ENCODE data around the gene SRSF2.
A peak's percentile ranks its signal among the peaks of the same experiment; 100 is the strongest.
"Not testable (repeated sequence)": the region's sequence is repeated elsewhere in the genome, so short reads cannot be mapped to it uniquely, and the experiment has no call there.

Gene SRSF2

GRCh38 chr17:76736349-76737081, 616 bp downstream of the SRSF2 start:
- DNase-seq (ENCODE audit: insufficient read length) (peak; percentile 39), FAIRE-seq (peak; percentile 78)
- TF ChIP-seq TAF1 (IDR thresholded peaks at IDR 0.05; ENCODE audit: borderline replicate concordance, low read depth, low read length) (peak; percentile 77), POLR2AphosphoS5 (IDR thresholded peaks at IDR 0.05; ENCODE audit: low read depth, low read length) (no peak; the same call in 1 of the 2 replicates), POLR2A (IDR thresholded peaks at IDR 0.05; ENCODE audit: low read depth, low read length) (no peak; the same call in 1 of the 2 replicates)

GRCh38 chr17:76735586-76736348, 1.4 kb downstream of the SRSF2 start:
- DNase-seq (ENCODE audit: insufficient read length), result no peak
- FAIRE-seq, result no peak
- TF ChIP-seq TAF1 (IDR thresholded peaks at IDR 0.05; ENCODE audit: borderline replicate concordance, low read depth, low read length) (no peak), POLR2A (IDR thresholded peaks at IDR 0.05; ENCODE audit: low read depth, low read length) (peak; percentile 47; the same call in 1 of the 2 replicates), POLR2AphosphoS5 (IDR thresholded peaks at IDR 0.05; ENCODE audit: low read depth, low read length) (0 out of 2 replicates have a peak, but pooled peaks have one; percentile 67)

DNA sequence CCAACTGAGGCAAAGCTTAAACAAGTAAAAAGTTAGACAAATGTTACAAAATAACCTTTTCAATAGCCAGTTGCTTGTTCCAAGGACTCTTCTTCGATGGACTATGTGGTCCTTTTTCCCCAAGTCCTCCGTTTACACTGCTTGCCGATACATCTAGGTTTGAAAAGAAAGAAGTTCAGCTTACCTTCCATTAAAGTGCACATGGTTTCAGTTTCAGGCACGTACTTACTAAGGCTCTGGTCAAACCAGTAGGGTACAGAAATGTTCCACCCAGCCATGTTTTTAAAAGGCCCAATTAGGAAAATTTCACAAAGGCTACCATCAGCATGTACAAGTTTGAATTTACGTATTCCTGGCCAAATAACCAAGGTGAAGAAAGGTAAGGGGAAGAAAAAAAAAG, 2.1 kb downstream of the SRSF2 start:
- TF ChIP-seq POLR2A (IDR thresholded peaks at IDR 0.05; ENCODE audit: low read depth, low read length) (peak; percentile 45), POLR2AphosphoS5 (IDR thresholded peaks at IDR 0.05; ENCODE audit: low read depth, low read length) (peak; percentile 49), TAF1 (IDR thresholded peaks at IDR 0.05; ENCODE audit: borderline replicate concordance, low read depth, low read length) (no peak)
- no peak for DNase-seq (ENCODE audit: insufficient read length)
- peak; percentile 70 for FAIRE-seq

DNA sequence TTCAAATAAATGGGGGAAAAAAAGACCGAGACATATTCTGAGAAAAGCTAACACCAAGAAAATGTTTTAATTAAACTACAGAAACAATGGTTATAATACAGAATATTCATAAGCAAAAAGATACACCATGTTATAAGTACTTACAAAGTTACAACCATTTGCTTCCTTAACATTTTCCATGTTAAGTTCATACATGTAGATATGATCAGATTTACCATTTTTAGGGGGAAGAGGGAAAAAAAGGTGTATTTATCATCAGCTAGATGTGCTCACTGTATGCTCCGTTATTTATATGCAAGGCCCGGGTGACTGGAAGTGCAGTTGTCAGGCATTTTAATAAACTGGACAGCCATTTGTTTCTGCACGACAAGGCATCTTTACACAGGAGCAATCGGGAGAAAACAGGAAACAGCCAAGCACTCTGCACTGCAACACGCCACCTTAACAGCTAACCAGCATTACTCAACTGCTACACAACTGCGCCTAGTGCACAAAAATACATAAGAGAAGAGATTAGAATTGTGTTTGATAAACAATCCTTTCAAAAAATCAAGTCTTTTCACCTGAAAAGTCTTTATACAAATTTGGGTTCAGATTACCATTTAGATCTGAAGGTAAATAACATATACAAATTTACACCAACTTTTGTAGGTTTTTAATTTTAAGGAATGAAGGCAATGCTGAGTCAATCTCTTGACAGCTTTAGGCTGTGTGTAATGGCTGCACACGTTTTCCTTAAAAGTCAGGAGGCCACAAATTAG, 2.9 kb downstream of the SRSF2 start:
- FAIRE-seq, result peak; percentile 76
- TF ChIP-seq POLR2AphosphoS5 (IDR thresholded peaks at IDR 0.05; ENCODE audit: low read depth, low read length) (no peak), POLR2A (IDR thresholded peaks at IDR 0.05; ENCODE audit: low read depth, low read length) (no peak), TAF1 (IDR thresholded peaks at IDR 0.05; ENCODE audit: borderline replicate concordance, low read depth, low read length) (no peak)
- DNase-seq (ENCODE audit: insufficient read length), result no peak

- no peak for FAIRE-seq
- no peak for DNase-seq (ENCODE audit: insufficient read length)
- TF ChIP-seq POLR2A (IDR thresholded peaks at IDR 0.05; ENCODE audit: low read depth, low read length) (no peak; the same call in none of the 2 replicates), POLR2AphosphoS5 (IDR thresholded peaks at IDR 0.05; ENCODE audit: low read depth, low read length) (peak; percentile 41; the same call in 1 of the 2 replicates)
Observed at GRCh38 chr17:76733618-76733957, 3.5 kb downstream of the SRSF2 start.

GRCh38 chr17:76732734-76733617, 4.2 kb downstream of the SRSF2 start:
- peak; percentile 3; the same call in 1 of the 2 replicates for TF ChIP-seq POLR2A (IDR thresholded peaks at IDR 0.05; ENCODE audit: low read depth, low read length)
- TF ChIP-seq POLR2AphosphoS5 (IDR thresholded peaks at IDR 0.05; ENCODE audit: low read depth, low read length), result peak; percentile 72
- no peak for TF ChIP-seq TAF1 (IDR thresholded peaks at IDR 0.05; ENCODE audit: borderline replicate concordance, low read depth, low read length)
- DNase-seq (ENCODE audit: insufficient read length) (no peak), FAIRE-seq (no peak)

DNA sequence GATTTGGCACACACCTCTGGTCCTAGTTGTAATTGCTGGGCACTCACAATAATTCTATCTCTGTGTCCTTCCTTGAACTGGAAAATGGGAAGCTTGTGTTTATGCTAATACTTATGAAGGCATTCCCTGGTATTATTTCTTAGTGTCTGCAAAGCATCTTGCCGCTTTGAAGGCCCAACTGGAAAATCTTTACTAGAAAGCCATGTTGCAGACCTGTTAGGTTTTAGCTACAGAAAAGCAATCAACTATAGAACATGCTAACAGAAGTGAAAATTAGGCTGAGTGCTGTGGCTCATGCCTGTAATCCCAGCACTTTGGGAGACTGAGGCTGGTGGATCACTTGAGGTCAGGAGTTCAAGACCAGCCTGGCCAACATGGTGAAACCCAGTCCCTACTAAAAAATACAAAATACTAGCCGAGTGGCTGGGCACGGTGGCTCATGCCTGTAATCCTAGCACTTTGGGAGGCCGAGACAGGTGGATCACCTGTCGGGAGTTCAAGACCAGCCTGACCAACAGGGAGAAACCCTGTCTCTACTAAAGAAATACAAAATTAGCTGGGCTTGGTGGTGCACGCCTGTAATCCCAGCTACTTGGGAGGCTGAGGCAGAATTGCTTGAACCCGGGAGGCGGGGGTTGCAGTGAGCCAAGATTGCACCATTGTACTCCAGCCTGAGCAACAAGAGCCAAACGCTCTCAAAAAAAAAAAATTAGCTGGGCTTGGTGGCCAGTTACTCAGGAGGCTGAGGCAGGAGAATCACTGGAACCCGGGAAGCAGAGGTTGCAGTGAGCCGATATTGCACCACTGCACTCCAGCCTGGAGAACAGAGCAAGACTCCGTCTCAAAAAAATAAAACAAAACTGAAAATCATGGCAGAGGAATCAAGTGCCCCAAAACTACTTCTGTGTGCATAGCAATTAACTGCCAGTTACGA, 5.1 kb downstream of the SRSF2 start:
- not testable (repeated sequence) for DNase-seq (ENCODE audit: insufficient read length); FAIRE-seq
- peak; percentile 15 for TF ChIP-seq POLR2A (IDR thresholded peaks at IDR 0.05; ENCODE audit: low read depth, low read length)
- TF ChIP-seq POLR2AphosphoS5 (IDR thresholded peaks at IDR 0.05; ENCODE audit: low read depth, low read length), result peak; percentile 13; the same call in 1 of the 2 replicates

DNA sequence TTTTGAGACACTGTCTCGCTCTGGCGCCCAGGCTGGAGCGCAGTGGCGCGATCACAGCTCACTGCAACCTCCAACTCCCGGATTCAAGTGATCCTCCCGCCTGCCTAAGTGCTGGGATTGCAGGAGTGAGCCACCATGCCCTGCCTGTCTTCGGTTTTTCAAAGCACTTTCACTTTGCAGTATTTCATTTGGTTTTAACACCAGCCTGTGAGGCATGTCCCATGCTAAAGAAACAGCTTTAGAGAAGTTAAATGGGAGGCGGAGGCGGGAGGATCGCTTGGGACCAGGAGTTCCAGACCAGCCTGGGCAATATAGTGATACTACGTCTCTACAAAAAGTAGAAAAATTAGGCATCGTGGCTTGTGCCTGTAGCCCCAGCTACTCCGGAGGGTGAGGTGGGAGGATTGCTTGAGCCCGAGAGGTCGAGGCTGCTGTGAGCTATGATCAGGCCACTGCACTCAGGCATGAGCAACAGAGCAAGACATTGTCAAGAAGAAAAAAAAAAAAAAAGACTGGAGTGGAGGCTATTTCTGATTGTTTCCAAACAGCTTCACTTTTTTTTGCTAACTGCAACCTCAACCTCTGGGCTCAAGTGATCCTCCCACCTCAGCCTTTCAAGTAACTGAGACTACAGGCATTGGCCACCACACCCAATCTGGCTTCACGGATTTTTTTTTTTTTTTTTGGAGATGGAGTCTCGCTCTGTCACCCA, 9.2 kb downstream of the SRSF2 start:
- TF ChIP-seq POLR2AphosphoS5 (IDR thresholded peaks at IDR 0.05; ENCODE audit: low read depth, low read length) (peak; percentile 28; the same call in 1 of the 2 replicates), TAF1 (IDR thresholded peaks at IDR 0.05; ENCODE audit: borderline replicate concordance, low read depth, low read length) (no peak), POLR2A (IDR thresholded peaks at IDR 0.05; ENCODE audit: low read depth, low read length) (no peak)
- no peak for FAIRE-seq
- no peak for DNase-seq (ENCODE audit: insufficient read length)
